Measurements from ENCODE around the gene HOXB3. TPM values are rescaled to one million over a fixed set of nuclear protein-coding genes. Genes with fewer than 3 reads are reported as not detected.

The HOXB3 gene
- polyA plus RNA-seq, 1 donor (not counting 4 experiments of a cell fraction or from before 2014, with no cell fraction given) = 1.1 TPM

GRCh38 chr17:48549914-48550501 lies 40.0 kb downstream of the HOXB3 start:
- FAIRE-seq = no peak
- Histone ChIP-seq H3K4me1 (ENCODE audit: control insufficient read depth, extremely low read depth, insufficient read depth, low read length) (peaks cover 5% of the 10 kb centered on the region), H3K27ac (ENCODE audit: control insufficient read depth, insufficient read depth, low read length) (no peak overlapping the region), H3K27me3 (ENCODE audit: control insufficient read depth, extremely low read depth, insufficient read depth, low read length) (peaks cover 24% of the 10 kb centered on the region), H3K4me2 (ENCODE audit: control insufficient read depth, extremely low read depth, insufficient read depth, low read depth, low read length) (no peak overlapping the region), H3K36me3 (ENCODE audit: control insufficient read depth in 2 of 2, extremely low read depth in 1 of 2, insufficient read depth in 2 of 2, low read length in 2 of 2) (peaks cover 0 to 3% of the 10 kb centered on the region in 2 experiments), H3K9ac (ENCODE audit: control insufficient read depth, extremely low read depth, insufficient read depth, low read length) (no peak overlapping the region), H2AFZ (ENCODE audit: control insufficient read depth, low read length) (no peak overlapping the region), H3K9me1 (ENCODE audit: control insufficient read depth, extremely low read depth, insufficient read depth, low read length) (no peaks in the 10 kb centered on the region), H4K20me1 (ENCODE audit: control insufficient read depth, extremely low read depth, insufficient read depth, low read length) (no peaks in the 10 kb centered on the region), H3K9me3 (ENCODE audit: control insufficient read depth, low read depth, low read length) (no peaks in the 10 kb centered on the region), H3K4me3 (ENCODE audit: control insufficient read depth in 2 of 3, extremely low read depth in 1 of 3, insufficient read depth in 2 of 3, low read depth in 1 of 3, low read length in 3 of 3) (no peak overlapping the region), H3K79me2 (ENCODE audit: control insufficient read depth, insufficient read depth, low read length) (no peaks in the 10 kb centered on the region)
- dilution Hi-C loops (cut with MboI; ENCODE audit: extremely low pct_ligation_motif_present, low sequenced_read_pairs) = no loop called here
- no peak for DNase-seq (ENCODE audit: low read depth, low spot score)
- TF ChIP-seq CTCF (optimal IDR thresholded peaks at IDR 0.05 in 1 of 3, IDR thresholded peaks at IDR 0.05 in 1 of 3, conservative IDR thresholded peaks at IDR 0.05 in 1 of 3; ENCODE audit: extremely low read depth in 1 of 3, insufficient read depth in 2 of 3, low read length in 3 of 3) (no peak), EZH2 (IDR thresholded peaks at IDR 0.05; ENCODE audit: low read length) (no peak)

- H3K9ac ChIP-seq (ENCODE audit: control insufficient read depth, extremely low read depth, insufficient read depth, low read length) = no peak overlapping the region
- no peaks in the 10 kb centered on the region for H3K9me3 ChIP-seq (ENCODE audit: control insufficient read depth, low read depth, low read length)
- TF ChIP-seq CTCF (optimal IDR thresholded peaks at IDR 0.05 in 1 of 3, IDR thresholded peaks at IDR 0.05 in 1 of 3, conservative IDR thresholded peaks at IDR 0.05 in 1 of 3; ENCODE audit: extremely low read depth in 1 of 3, insufficient read depth in 2 of 3, low read length in 3 of 3) (no peak), EZH2 (IDR thresholded peaks at IDR 0.05; ENCODE audit: low read length) (no peak)
- no peaks in the 10 kb centered on the region for H3K9me1 ChIP-seq (ENCODE audit: control insufficient read depth, extremely low read depth, insufficient read depth, low read length)
- H3K27me3 ChIP-seq (ENCODE audit: control insufficient read depth, extremely low read depth, insufficient read depth, low read length) = peaks cover 18% of the 10 kb centered on the region
- no peak overlapping the region for H2AFZ ChIP-seq (ENCODE audit: control insufficient read depth, low read length)
- H3K79me2 ChIP-seq (ENCODE audit: control insufficient read depth, insufficient read depth, low read length) = no peaks in the 10 kb centered on the region
- FAIRE-seq (no peak), DNase-seq (ENCODE audit: low read depth, low spot score) (no peak)
- peaks cover 5% of the 10 kb centered on the region for H3K4me1 ChIP-seq (ENCODE audit: control insufficient read depth, extremely low read depth, insufficient read depth, low read length)
- H3K4me3 ChIP-seq (ENCODE audit: control insufficient read depth in 2 of 3, extremely low read depth in 1 of 3, insufficient read depth in 2 of 3, low read depth in 1 of 3, low read length in 3 of 3) = no peak overlapping the region
- no peaks in the 10 kb centered on the region for H4K20me1 ChIP-seq (ENCODE audit: control insufficient read depth, extremely low read depth, insufficient read depth, low read length)
- peaks cover 0 to 2% of the 10 kb centered on the region in 2 experiments for H3K36me3 ChIP-seq (ENCODE audit: control insufficient read depth in 2 of 2, extremely low read depth in 1 of 2, insufficient read depth in 2 of 2, low read length in 2 of 2)
- H3K27ac ChIP-seq (ENCODE audit: control insufficient read depth, insufficient read depth, low read length) = no peak overlapping the region
- no peak overlapping the region for H3K4me2 ChIP-seq (ENCODE audit: control insufficient read depth, extremely low read depth, insufficient read depth, low read depth, low read length)
- dilution Hi-C loops (cut with MboI; ENCODE audit: extremely low pct_ligation_motif_present, low sequenced_read_pairs) = no loop called here
Observed at GRCh38 chr17:48549281-48549630, 40.8 kb downstream of the HOXB3 start.
